Karpas-422 (cell line): ENCODE results near the gene DHODH. TPM values are rescaled to one million over a fixed set of nuclear protein-coding genes. Genes with fewer than 3 reads are reported as not detected.

Experiments used
- DNase-seq: peaks from one replicate; pipeline ENCODE4 v3.0.0-alpha.2; 2015
- H2AFZ ChIP-seq: fragments of 200-600 bp; sonication (generic); 2 replicates; pipeline ENCODE4 v1.6.1; 2014; ENCODE audit warnings: antibody characterized with exemption, low read length, mixed read lengths
- H3K27ac ChIP-seq: fragments of 200-600 bp; sonication (generic); 2 replicates; pipeline ENCODE4 v1.5.1; 2014; ENCODE audit warnings: mild to moderate bottlenecking, low read length, moderate library complexity
- H3K27me3 ChIP-seq: fragments of 200-600 bp; sonication (generic); 2 replicates; pipeline ENCODE4 v1.6.1; 2014; ENCODE audit warnings: low read length, mixed read lengths
- H3K36me3 ChIP-seq: fragments of 200-600 bp; sonication (generic); 2 replicates; pipeline ENCODE4 v1.6.1; 2014; ENCODE audit warnings: low read length, mixed read lengths; ENCODE audit not compliant: insufficient read depth
- H3K4me1 ChIP-seq: fragments of 200-600 bp; sonication (generic); 2 replicates; pipeline ENCODE4 v1.6.1; 2014; ENCODE audit warnings: mild to moderate bottlenecking, low read length, mixed read lengths
- H3K4me2 ChIP-seq: fragments of 200-600 bp; sonication (generic); 2 replicates; pipeline ENCODE4 v1.6.1; 2014; ENCODE audit warnings: low read length, low read depth, mild to moderate bottlenecking; ENCODE audit not compliant: poor library complexity, severe bottlenecking
- H3K4me3 ChIP-seq: fragments of 200-600 bp; sonication (generic); 2 replicates; pipeline ENCODE4 v1.5.1; 2014; ENCODE audit warnings: mild to moderate bottlenecking, antibody characterized with exemption, low read length, mixed read lengths
- H3K79me2 ChIP-seq: fragments of 200-600 bp; sonication (generic); 2 replicates; pipeline ENCODE4 v1.6.1; 2014; ENCODE audit warnings: mild to moderate bottlenecking, low read length, mixed read lengths
- H3K9ac ChIP-seq: fragments of 200-600 bp; sonication (generic); 2 replicates; pipeline ENCODE4 v1.6.0; 2014; ENCODE audit warnings: low read length
- H3K9me2 ChIP-seq: fragments of 200-600 bp; sonication (generic), shearing (Covaris generic); replicated peaks from 2 replicates; pipeline ENCODE4 v1.6.0; 2014; ENCODE audit warnings: mild to moderate bottlenecking, low read length, moderate library complexity; ENCODE audit not compliant: insufficient read depth
- H3K9me3 ChIP-seq: fragments of 300-700, 200-600 bp; sonication (generic); 2 replicates; pipeline ENCODE4 v1.6.1; 2014; ENCODE audit warnings: low read length, mixed read lengths
- H4K20me1 ChIP-seq: fragments of 200-600 bp; sonication (generic); 2 replicates; pipeline ENCODE4 v1.6.1; 2014; ENCODE audit warnings: mild to moderate bottlenecking, antibody characterized with exemption, low read length, low read depth; ENCODE audit not compliant: insufficient read depth
- total RNA-seq: library from RNA; depleted of rRNA; stranded (reverse); fragments of >200 nt; shearing (Covaris generic); gene quantifications from 2 replicates; pipeline ENCODE4 v1.2.3, GENCODE V29; 2014; ENCODE audit warnings: low replicate concordance

The DHODH gene
- total RNA-seq, 1 experiment from 2014 or later, result 7.6 TPM

- H3K4me2 ChIP-seq, result no peak overlapping the region
- H3K9me2 ChIP-seq, result no peaks in the 10 kb centered on the region
- H3K36me3 ChIP-seq, result no peaks in the 10 kb centered on the region
- H3K27ac ChIP-seq, result no peak overlapping the region
- H4K20me1 ChIP-seq, result no peaks in the 10 kb centered on the region
- no peak overlapping the region for H3K9ac ChIP-seq
- no peaks in the 10 kb centered on the region for H3K27me3 ChIP-seq
- H3K4me3 ChIP-seq, result no peak overlapping the region
- H3K4me1 ChIP-seq, result no peaks in the 10 kb centered on the region
- H3K79me2 ChIP-seq, result no peaks in the 10 kb centered on the region
- no peaks in the 10 kb centered on the region for H3K9me3 ChIP-seq
- no peak for DNase-seq
- H2AFZ ChIP-seq, result no peak overlapping the region
Observed at GRCh38 chr16:72033437-72033836, 24.9 kb downstream of the DHODH start.

GRCh38 chr16:72036098-72036497 is 27.6 kb downstream of the DHODH start:
- H3K9ac ChIP-seq, result no peak overlapping the region
- H3K36me3 ChIP-seq, result no peaks in the 10 kb centered on the region
- H3K4me3 ChIP-seq, result no peak overlapping the region
- DNase-seq, result no peak
- no peaks in the 10 kb centered on the region for H3K79me2 ChIP-seq
- no peaks in the 10 kb centered on the region for H3K27me3 ChIP-seq
- H3K27ac ChIP-seq, result no peak overlapping the region
- H3K9me2 ChIP-seq, result no peaks in the 10 kb centered on the region
- H3K4me2 ChIP-seq, result no peak overlapping the region
- no peaks in the 10 kb centered on the region for H3K4me1 ChIP-seq
- no peaks in the 10 kb centered on the region for H3K9me3 ChIP-seq
- no peak overlapping the region for H2AFZ ChIP-seq
- H4K20me1 ChIP-seq, result no peaks in the 10 kb centered on the region

- H2AFZ ChIP-seq, result no peak overlapping the region
- no peaks in the 10 kb centered on the region for H3K9me3 ChIP-seq
- H3K36me3 ChIP-seq, result no peaks in the 10 kb centered on the region
- no peaks in the 10 kb centered on the region for H3K4me1 ChIP-seq
- H3K79me2 ChIP-seq, result no peaks in the 10 kb centered on the region
- H3K9ac ChIP-seq, result no peak overlapping the region
- H4K20me1 ChIP-seq, result no peaks in the 10 kb centered on the region
- H3K27me3 ChIP-seq, result no peaks in the 10 kb centered on the region
- H3K4me3 ChIP-seq, result no peak overlapping the region
- DNase-seq, result no peak
- no peaks in the 10 kb centered on the region for H3K9me2 ChIP-seq
- H3K4me2 ChIP-seq, result no peak overlapping the region
- no peak overlapping the region for H3K27ac ChIP-seq
Observed at GRCh38 chr16:72042157-72042660, 33.7 kb downstream of the DHODH start.

- Histone ChIP-seq H3K9me2 (no peaks in the 10 kb centered on the region), H3K27me3 (no peaks in the 10 kb centered on the region), H3K9ac (no peak overlapping the region), H3K79me2 (no peaks in the 10 kb centered on the region), H2AFZ (no peak overlapping the region), H3K4me3 (no peak overlapping the region), H3K9me3 (no peaks in the 10 kb centered on the region), H4K20me1 (no peaks in the 10 kb centered on the region), H3K27ac (no peak overlapping the region), H3K4me1 (no peaks in the 10 kb centered on the region), H3K4me2 (no peak overlapping the region), H3K36me3 (no peaks in the 10 kb centered on the region)
- DNase-seq, result no peak
Observed at GRCh38 chr16:72043058-72043457, 34.5 kb downstream of the DHODH start.

- no peaks in the 10 kb centered on the region for H3K9me2 ChIP-seq
- no peak overlapping the region for H3K4me3 ChIP-seq
- H3K27me3 ChIP-seq, result no peaks in the 10 kb centered on the region
- no peak overlapping the region for H3K9ac ChIP-seq
- H3K4me2 ChIP-seq, result no peak overlapping the region
- H2AFZ ChIP-seq, result no peak overlapping the region
- H3K79me2 ChIP-seq, result no peaks in the 10 kb centered on the region
- no peaks in the 10 kb centered on the region for H4K20me1 ChIP-seq
- no peaks in the 10 kb centered on the region for H3K36me3 ChIP-seq
- DNase-seq, result no peak
- H3K27ac ChIP-seq, result no peak overlapping the region
- H3K9me3 ChIP-seq, result no peaks in the 10 kb centered on the region
- H3K4me1 ChIP-seq, result no peaks in the 10 kb centered on the region
Observed at GRCh38 chr16:72043539-72043938, 35.0 kb downstream of the DHODH start.

GRCh38 chr16:72044296-72044695 is 35.8 kb downstream of the DHODH start:
- DNase-seq, result no peak
- no peak overlapping the region for H3K9ac ChIP-seq
- no peaks in the 10 kb centered on the region for H3K79me2 ChIP-seq
- H4K20me1 ChIP-seq, result no peaks in the 10 kb centered on the region
- no peak overlapping the region for H3K4me2 ChIP-seq
- H2AFZ ChIP-seq, result no peak overlapping the region
- H3K27me3 ChIP-seq, result no peaks in the 10 kb centered on the region
- H3K36me3 ChIP-seq, result no peaks in the 10 kb centered on the region
- no peak overlapping the region for H3K27ac ChIP-seq
- no peaks in the 10 kb centered on the region for H3K4me1 ChIP-seq
- H3K9me3 ChIP-seq, result no peaks in the 10 kb centered on the region
- no peaks in the 10 kb centered on the region for H3K9me2 ChIP-seq
- no peak overlapping the region for H3K4me3 ChIP-seq

- Histone ChIP-seq H4K20me1 (no peaks in the 10 kb centered on the region), H3K9ac (no peak overlapping the region), H3K36me3 (no peaks in the 10 kb centered on the region), H3K4me3 (no peak overlapping the region), H3K27ac (no peak overlapping the region), H3K4me2 (no peak overlapping the region), H3K9me2 (no peaks in the 10 kb centered on the region), H3K4me1 (no peaks in the 10 kb centered on the region), H3K27me3 (no peaks in the 10 kb centered on the region), H3K9me3 (no peaks in the 10 kb centered on the region), H2AFZ (no peak overlapping the region), H3K79me2 (no peaks in the 10 kb centered on the region)
- DNase-seq, result peak; percentile 20
Observed at GRCh38 chr16:72044825-72045359, 36.3 kb downstream of the DHODH start.

- Histone ChIP-seq H3K79me2 (no peaks in the 10 kb centered on the region), H3K9me3 (no peaks in the 10 kb centered on the region), H3K27me3 (no peaks in the 10 kb centered on the region), H3K4me2 (no peak overlapping the region), H3K9ac (no peak overlapping the region), H3K36me3 (no peaks in the 10 kb centered on the region), H3K27ac (no peak overlapping the region), H2AFZ (no peak overlapping the region), H4K20me1 (no peaks in the 10 kb centered on the region), H3K4me1 (no peaks in the 10 kb centered on the region), H3K9me2 (no peaks in the 10 kb centered on the region), H3K4me3 (no peak overlapping the region)
- DNase-seq, result no peak
Observed at GRCh38 chr16:72049110-72049509, 40.6 kb downstream of the DHODH start.
